SK-N-SH (cell line): ENCODE measurements around the gene FAM131A. TPM values are rescaled to one million over a fixed set of nuclear protein-coding genes. Genes with fewer than 3 reads are reported as not detected.
A peak's percentile ranks its signal among the peaks of the same experiment; 100 is the strongest.

Experiments
- CTCF ChIA-PET: fragments of 300-600, 350-600 bp; formaldehyde crosslinking; extraction: SDS; loops from one replicate; lab custom pipeline; 2021; lab: Yijun Ruan, JAX
- POLR2A ChIA-PET: fragments of 350-600 bp; sonication (Branson Sonifier 250); formaldehyde crosslinking; extraction: SDS; loops from one replicate; lab custom pipeline; 2020; ENCODE audit warnings: antibody characterized with exemption, inconsistent platforms; lab: Yijun Ruan, JAX
- DNase-seq: peaks from one replicate; pipeline ENCODE4 v3.0.0; 2012
- H2AFZ ChIP-seq: fragments of 200-600 bp; sonication (generic); 2 replicates; pipeline ENCODE4 v1.8.1; 2016; ENCODE audit warnings: antibody characterized with exemption, mild to moderate bottlenecking, low read depth
- H3F3A ChIP-seq: fragments of 200-600 bp; sonication (generic); replicated peaks from 2 replicates; pipeline ENCODE3; 2016; ENCODE audit warnings: antibody characterized with exemption, mild to moderate bottlenecking; ENCODE audit not compliant: insufficient read depth
- H3K27ac ChIP-seq, 2 experiments: fragments of 200-500 bp in 1 of 2; fragments of 200-600 bp in 1 of 2; sonication (Bioruptor generic) in 1 of 2; sonication (generic), shearing (Covaris generic) in 1 of 2; 2 replicates each; pipeline versions ENCODE4 v1.5.1 to v1.6.1; 2014 to 2016; ENCODE audit warnings: low read depth in 2 of 2, inconsistent platforms in 1 of 2, low read length in 1 of 2, mild to moderate bottlenecking in 1 of 2, mixed read lengths in 1 of 2
- H3K27me3 ChIP-seq: fragments of 200-600 bp; sonication (generic), shearing (Covaris generic); 2 replicates; pipeline ENCODE4 v1.6.1; 2016; ENCODE audit warnings: mixed run types; ENCODE audit not compliant: insufficient read depth
- H3K36me3 ChIP-seq, 2 experiments: fragments of 200-500 bp in 1 of 2; fragments of 200-600 bp in 1 of 2; sonication (Bioruptor generic) in 1 of 2; sonication (generic) in 1 of 2; replicated peaks in 1 of 2; 2 replicates each; pipeline versions ENCODE3 to v1.5.1; 2014 to 2016; ENCODE audit warnings: low read length in 1 of 2, mild to moderate bottlenecking in 1 of 2; ENCODE audit not compliant: insufficient read depth in 2 of 2, control insufficient read depth in 1 of 2
- H3K4me1 ChIP-seq, 2 experiments: fragments of 200-500 bp in 1 of 2; fragments of 200-600 bp in 1 of 2; sonication (Bioruptor generic) in 1 of 2; sonication (generic), shearing (Covaris generic) in 1 of 2; 2 replicates each; pipeline versions ENCODE4 v1.5.1 to v1.6.1; 2014 to 2016; ENCODE audit warnings: low read depth in 1 of 2, low read length in 1 of 2, mixed run types in 1 of 2; ENCODE audit not compliant: insufficient read depth in 2 of 2, control insufficient read depth in 1 of 2
- H3K4me2 ChIP-seq: fragments of 200-600 bp; sonication (generic), shearing (Covaris generic); 2 replicates; pipeline ENCODE4 v1.6.1; 2017; ENCODE audit warnings: mixed run types
- H3K4me3 ChIP-seq, 2 experiments: fragments of 200-500 bp in 1 of 2; fragments of 200-600 bp in 1 of 2; sonication (Bioruptor generic) in 1 of 2; sonication (generic), shearing (Covaris generic) in 1 of 2; 2 replicates each; pipeline versions ENCODE4 v1.5.1 to v1.8.1; 2014 to 2016; ENCODE audit warnings: low read depth in 2 of 2, inconsistent platforms in 1 of 2, low read length in 1 of 2, mild to moderate bottlenecking in 1 of 2, mixed read lengths in 1 of 2, moderate library complexity in 1 of 2
- H3K79me2 ChIP-seq: fragments of 200-600 bp; sonication (generic); 2 replicates; pipeline ENCODE4 v1.8.1; 2017; ENCODE audit warnings: mild to moderate bottlenecking; ENCODE audit not compliant: insufficient read depth
- H3K9ac ChIP-seq: fragments of 200-600 bp; sonication (generic); 2 replicates; pipeline ENCODE4 v1.6.1; 2017; ENCODE audit warnings: mixed run types
- H3K9me2 ChIP-seq: fragments of 200-600 bp; sonication (generic); 2 replicates; pipeline ENCODE4 v1.6.1; 2017; ENCODE audit warnings: mixed run types
- H3K9me3 ChIP-seq: fragments of 200-600 bp; sonication (generic); 2 replicates; pipeline ENCODE4 v1.6.1; 2017; ENCODE audit warnings: mixed run types, mild to moderate bottlenecking, moderate library complexity
- H4K20me1 ChIP-seq: fragments of 200-600 bp; sonication (generic); 2 replicates; pipeline ENCODE4 v1.6.1; 2017; ENCODE audit warnings: mild to moderate bottlenecking, mixed run types; ENCODE audit not compliant: insufficient read depth
- CHD2 ChIP-seq: fragments of 150-350 bp; IDR thresholded peaks from 2 replicates; pipeline ENCODE4 v1.6.1; 2018; ENCODE audit warnings: low read length; ENCODE audit not compliant: partially characterized antibody
- CTCF ChIP-seq: fragments of 200-600 bp; sonication (generic); IDR thresholded peaks from 2 replicates; pipeline ENCODE4 v1.6.1; 2017; ENCODE audit warnings: antibody characterized with exemption, mild to moderate bottlenecking, moderate library complexity
- FOSL2 ChIP-seq: IDR thresholded peaks from 2 replicates; pipeline ENCODE4 v1.4.0; 2012; ENCODE audit warnings: low read depth, mild to moderate bottlenecking, moderate library complexity, borderline replicate concordance
- GABPA ChIP-seq: IDR thresholded peaks from 2 replicates; pipeline ENCODE4 v1.4.0; 2012; ENCODE audit warnings: low read depth, mild to moderate bottlenecking
- IRF3 ChIP-seq: fragments of 150-350 bp; IDR thresholded peaks from 2 replicates; pipeline ENCODE4 v1.6.1; 2016; ENCODE audit warnings: mild to moderate bottlenecking, low read depth, low read length
- MAX ChIP-seq: IDR thresholded peaks from 2 replicates; pipeline ENCODE4 v1.4.0; 2012; ENCODE audit warnings: low read depth
- RCOR1 ChIP-seq: fragments of 150-350 bp; IDR thresholded peaks from 2 replicates; pipeline ENCODE4 v1.6.1; 2017; ENCODE audit warnings: antibody characterized with exemption, low read length
- REST ChIP-seq: IDR thresholded peaks from 2 replicates; pipeline ENCODE4 v1.6.1; 2012; ENCODE audit warnings: mild to moderate bottlenecking, low read depth, low read length, moderate library complexity
- RFX5 ChIP-seq: IDR thresholded peaks from 2 replicates; pipeline ENCODE4 v1.6.1; 2012; ENCODE audit warnings: mild to moderate bottlenecking, improper control_type of control experiment, low read length
- SIN3A ChIP-seq: IDR thresholded peaks from 2 replicates; pipeline ENCODE4 v1.6.1; 2012; ENCODE audit warnings: low read depth, mild to moderate bottlenecking, low read length, moderate library complexity, borderline replicate concordance
- TCF12 ChIP-seq: IDR thresholded peaks from 2 replicates; pipeline ENCODE4 v1.4.0; 2012
- USF1 ChIP-seq: IDR thresholded peaks from 2 replicates; pipeline ENCODE4 v1.4.0; 2012; ENCODE audit warnings: low read depth, borderline replicate concordance
- WGBS: methylation state at CpG from one replicate; pipeline ENCODE4 v1.1.6; 2017; ENCODE audit warnings: low lambda C conversion rate; 5-methylcytosine and 5-hydroxymethylcytosine counted together
- polyA plus RNA-seq, 3 experiments: library from polyadenylated mRNA; depleted of rRNA; stranded (reverse); fragments of >200 nt; gene quantifications; 2 replicates each; pipeline ENCODE4 v1.2.3, GENCODE V29; 2012

Gene FAM131A
- polyA plus RNA-seq, 1 of the 3 experiments (the other 2 are of a cell fraction) = 31.6 TPM

GRCh38 chr3:184362668-184363546 is 25.5 kb downstream of the FAM131A start (continued):
- no peak for TF ChIP-seq USF1
- TF ChIP-seq MAX = no peak

- peaks cover 43% of the 10 kb centered on the region for H4K20me1 ChIP-seq
- peaks cover 29 to 31% of the 10 kb centered on the region in 2 experiments for H3K36me3 ChIP-seq
- DNase-seq = no peak
- no peak overlapping the region for H3K9ac ChIP-seq
- 88% methylated on average over 5 of the region's 5 CpGs for WGBS
- peaks cover 33% of the 10 kb centered on the region for H3K79me2 ChIP-seq
- TF ChIP-seq FOSL2 (no peak), CTCF (no peak), TCF12 (peak; percentile 33)
- H3K27me3 ChIP-seq = no peaks in the 10 kb centered on the region
- H3K9me3 ChIP-seq = no peaks in the 10 kb centered on the region
- peak overlapping the region; percentile 42; the same call in 1 of the 2 replicates for H3K4me2 ChIP-seq
- CTCF ChIA-PET = interaction anchor here (0.6 to 11.1 kb wide), 4 partner anchors 16 to 176 kb away, joined by 3 to 165 read pairs (median 3); no protein-coding TSS in a partner anchor
- H3K4me3 ChIP-seq = no peak overlapping the region
- POLR2A ChIA-PET = no interaction called here
- no peaks in the 10 kb centered on the region for H3K9me2 ChIP-seq
- H3K4me1 ChIP-seq = peaks cover 8 to 29% of the 10 kb centered on the region in 2 experiments; a peak in 3 of 4 replicates
- H3K27ac ChIP-seq = peak overlapping the region in 1 of 2 experiments; percentile 48; a peak in 1 of 4 replicates
- H2AFZ ChIP-seq = no peak overlapping the region
- H3F3A ChIP-seq = peaks cover 51% of the 10 kb centered on the region
Measured at GRCh38 chr3:184366619-184367289, 29.4 kb downstream of the FAM131A start.

- Histone ChIP-seq H4K20me1 (peaks cover 43% of the 10 kb centered on the region), H3K4me1 (peaks cover 8 to 32% of the 10 kb centered on the region in 2 experiments; a peak in 3 of 4 replicates), H3K9ac (no peak overlapping the region), H3K9me2 (no peaks in the 10 kb centered on the region), H2AFZ (no peak overlapping the region), H3F3A (peaks cover 45% of the 10 kb centered on the region), H3K36me3 (peaks cover 29 to 31% of the 10 kb centered on the region in 2 experiments), H3K79me2 (peaks cover 29% of the 10 kb centered on the region), H3K4me2 (peak overlapping the region; percentile 54; the same call in 1 of the 2 replicates), H3K27me3 (no peaks in the 10 kb centered on the region), H3K4me3 (no peak overlapping the region), H3K27ac (peak overlapping the region in 1 of 2 experiments; percentile 48; a peak in 3 of 4 replicates), H3K9me3 (no peaks in the 10 kb centered on the region)
- ChIA-PET POLR2A (interaction anchor here (0.8 to 2.0 kb wide), 2 partner anchors 30 to 152 kb away, joined by 3 to 4 read pairs; partner anchors contain the start of gene FAM131A), CTCF (interaction anchor here (0.7 to 11.1 kb wide), 7 partner anchors 62 to 456 kb away, joined by 3 to 165 read pairs (median 3); no protein-coding TSS in a partner anchor)
- WGBS = 82% methylated on average over 9 of the region's 9 CpGs
- no peak for DNase-seq
- TF ChIP-seq MAX (no peak), GABPA (no peak), REST (no peak), TCF12 (no peak), CHD2 (no peak), IRF3 (no peak), RFX5 (no peak), SIN3A (no peak), RCOR1 (no peak)
Measured at GRCh38 chr3:184368116-184368515, 30.7 kb downstream of the FAM131A start.
